GM23338 (cell line): ENCODE measurements around the gene PRLH. TPM values are rescaled to one million over a fixed set of nuclear protein-coding genes. Genes with fewer than 3 reads are reported as not detected.

Source experiments
- ATAC-seq: fragments of 200-7000 bp; cut with Tn5 transposase; 3 replicates; pipeline ENCODE4 v1.9.1; 2020
- DNase-seq: peaks from one replicate; pipeline ENCODE4 v3.0.0-alpha.2; 2015; ENCODE audit warnings: low spot score
- H2AFZ ChIP-seq: fragments of 200-600 bp; sonication (generic); 2 replicates; pipeline ENCODE4 v1.8.0; 2016; ENCODE audit warnings: antibody characterized with exemption, mild to moderate bottlenecking, moderate library complexity
- H3F3A ChIP-seq: fragments of 200-600 bp; sonication (generic); replicated peaks from 2 replicates; pipeline ENCODE4 v1.8.0; 2017; ENCODE audit warnings: antibody characterized with exemption, mixed run types, low read depth
- H3K27ac ChIP-seq: fragments of 200-600 bp; sonication (generic); 2 replicates; pipeline ENCODE4 v1.6.1; 2016; ENCODE audit warnings: low read depth
- H3K27me3 ChIP-seq: fragments of 200-600 bp; sonication (generic); 2 replicates; pipeline ENCODE4 v1.8.0; 2016; ENCODE audit warnings: mild to moderate bottlenecking, mixed run types, moderate library complexity; ENCODE audit not compliant: insufficient read depth
- H3K36me3 ChIP-seq: fragments of 200-600 bp; sonication (generic); 2 replicates; pipeline ENCODE4 v1.8.0; 2016; ENCODE audit warnings: mild to moderate bottlenecking; ENCODE audit not compliant: insufficient read depth
- H3K4me1 ChIP-seq: fragments of 200-600 bp; sonication (generic); 2 replicates; pipeline ENCODE4 v1.8.0; 2016; ENCODE audit warnings: mild to moderate bottlenecking, moderate library complexity; ENCODE audit not compliant: insufficient read depth
- H3K4me2 ChIP-seq: fragments of 200-600 bp; sonication (generic); 2 replicates; pipeline ENCODE4 v1.7.1; 2017; ENCODE audit warnings: mixed run types
- H3K4me3 ChIP-seq: fragments of 200-600 bp; sonication (generic); 2 replicates; pipeline ENCODE4 v1.6.1; 2016; ENCODE audit warnings: mixed run types
- H3K79me2 ChIP-seq: fragments of 200-600 bp; sonication (generic); replicated peaks from 2 replicates; pipeline ENCODE4 v1.8.0; 2017; ENCODE audit warnings: mild to moderate bottlenecking; ENCODE audit not compliant: insufficient read depth
- H3K9me2 ChIP-seq: fragments of 200-600 bp; sonication (generic); 2 replicates; pipeline ENCODE4 v1.8.0; 2017; ENCODE audit not compliant: insufficient read depth
- H4K20me1 ChIP-seq: fragments of 200-600 bp; sonication (generic); replicated peaks from 2 replicates; pipeline ENCODE4 v1.8.0; 2017; ENCODE audit warnings: mild to moderate bottlenecking; ENCODE audit not compliant: insufficient read depth
- H3K27ac Mint-ChIP-seq: 2 replicates; pipeline ENCODE4 v1.8.0; 2020; ENCODE audit warnings: inconsistent platforms, mild to moderate bottlenecking, moderate library complexity, mixed read lengths
- H3K27me3 Mint-ChIP-seq: 3 replicates; pipeline ENCODE4 v1.8.0; 2022; ENCODE audit warnings: low read depth, mild to moderate bottlenecking, moderate library complexity, mixed read lengths, inconsistent platforms; ENCODE audit not compliant: insufficient read depth, poor library complexity
- H3K36me3 Mint-ChIP-seq: 3 replicates; pipeline ENCODE4 v1.8.0; 2021; ENCODE audit warnings: low read depth, mild to moderate bottlenecking, inconsistent platforms, moderate library complexity, mixed read lengths
- H3K4me1 Mint-ChIP-seq: 3 replicates; pipeline ENCODE4 v1.8.0; 2020; ENCODE audit warnings: mild to moderate bottlenecking, inconsistent platforms, mixed read lengths
- H3K4me3 Mint-ChIP-seq: 3 replicates; pipeline ENCODE4 v1.8.0; 2021; ENCODE audit warnings: moderate library complexity, mild to moderate bottlenecking, inconsistent platforms, mixed read lengths
- H3K9me3 Mint-ChIP-seq: 3 replicates; pipeline ENCODE4 v1.8.0; 2020; ENCODE audit warnings: moderate library complexity, mild to moderate bottlenecking, inconsistent platforms, mixed read lengths
- CREB1 ChIP-seq: fragments of 250-450 bp; sonication (Bioruptor Pico); IDR thresholded peaks from 2 replicates; pipeline ENCODE4 v1.5.0; 2020; ENCODE audit warnings: low read depth, mild to moderate bottlenecking, moderate library complexity
- ETS1 ChIP-seq: IDR thresholded peaks from 2 replicates; pipeline ENCODE4 v1.6.1; 2016; ENCODE audit warnings: antibody characterized with exemption
- EZH2phosphoT487 ChIP-seq: fragments of 200-600 bp; sonication (generic); IDR thresholded peaks from one replicate; pipeline ENCODE4 v1.8.1; 2018; ENCODE audit warnings: antibody characterized with exemption; ENCODE audit not compliant: unreplicated experiment
- JUNB ChIP-seq: IDR thresholded peaks from one replicate; pipeline ENCODE4 v1.6.1; 2016; ENCODE audit warnings: antibody characterized with exemption; ENCODE audit not compliant: unreplicated experiment
- NANOG ChIP-seq: IDR thresholded peaks from 2 replicates; pipeline ENCODE4 v1.6.1; 2016; ENCODE audit warnings: antibody characterized with exemption, borderline replicate concordance
- POLR2AphosphoS5 ChIP-seq: IDR thresholded peaks from 2 replicates; pipeline ENCODE4 v1.6.1; 2016; ENCODE audit warnings: antibody characterized with exemption, low read depth
- ZNF114 ChIP-seq: fragments of 250-450 bp; sonication (Bioruptor Pico); IDR thresholded peaks from 2 replicates; pipeline ENCODE4 v1.5.0; 2020; ENCODE audit warnings: mild to moderate bottlenecking, moderate library complexity
- ZNF331 ChIP-seq: fragments of 250-450 bp; sonication (Bioruptor Pico); IDR thresholded peaks from 2 replicates; pipeline ENCODE4 v1.5.0; 2020; ENCODE audit warnings: low read depth, mild to moderate bottlenecking, moderate library complexity
- ZNF462 ChIP-seq: fragments of 250-450 bp; sonication (Bioruptor Pico); IDR thresholded peaks from 2 replicates; pipeline ENCODE4 v1.5.0; 2020; ENCODE audit warnings: mild to moderate bottlenecking, moderate library complexity
- polyA plus RNA-seq: library from polyadenylated mRNA; unstranded; fragments of >200 nt; fragmentation: Nextera tagmentation; extraction: Ambion mirVana; gene quantifications from 2 replicates; pipeline ENCODE4 v1.2.1, GENCODE V29; 2016
- total RNA-seq: library from RNA; depleted of rRNA; stranded (reverse); fragments of >200 nt; shearing (Covaris generic); gene quantifications from 2 replicates; pipeline ENCODE4 v1.2.3, GENCODE V29; 2014

PRLH gene
- total and polyA plus RNA-seq, 2 experiments from 2014 or later, result not detected

- no peak for TF ChIP-seq ZNF462 (CRISPR knock-in tag)
These were observed 4.5 kb downstream of the PRLH start (continued) for GRCh38 chr2:237570776-237571335.

GRCh38 chr2:237571551-237571950, 5.2 kb downstream of the PRLH start:
- Histone ChIP-seq H3K36me3 (no peaks in the 10 kb centered on the region), H3F3A (no peaks in the 10 kb centered on the region), H3K4me2 (no peak overlapping the region), H3K27ac (no peak overlapping the region), H3K4me3 (no peak overlapping the region), H3K9me2 (no peaks in the 10 kb centered on the region), H2AFZ (no peak overlapping the region), H3K79me2 (no peaks in the 10 kb centered on the region), H3K4me1 (peaks cover 6% of the 10 kb centered on the region; the same call in 1 of the 2 replicates), H4K20me1 (no peaks in the 10 kb centered on the region), H3K27me3 (no peaks in the 10 kb centered on the region)
- Mint-ChIP-seq H3K4me1 (peaks cover 18% of the 10 kb centered on the region), H3K27ac (no peak overlapping the region), H3K4me3 (no peak overlapping the region), H3K27me3 (peaks cover 7% of the 10 kb centered on the region), H3K36me3 (no peaks in the 10 kb centered on the region), H3K9me3 (peaks cover 4% of the 10 kb centered on the region; the same call in 1 of the 3 replicates)
- no peak for TF ChIP-seq JUNB
- TF ChIP-seq ZNF331 (CRISPR knock-in tag), result no peak
- TF ChIP-seq NANOG, result no peak
- no peak for TF ChIP-seq POLR2AphosphoS5
- TF ChIP-seq ZNF114 (CRISPR knock-in tag), result no peak
- no peak for TF ChIP-seq EZH2phosphoT487
- no peak for TF ChIP-seq CREB1 (CRISPR knock-in tag)
- no peak for TF ChIP-seq ZNF462 (CRISPR knock-in tag)
- no peak for TF ChIP-seq ETS1
- ATAC-seq (peak; percentile 17), DNase-seq (no peak)
